ENCODE measurements around the gene NGFR. TPM values are rescaled to one million over a fixed set of nuclear protein-coding genes. Genes with fewer than 3 reads are reported as not detected.

The NGFR gene
- total RNA-seq, 1 donor from 2014 or later: 0.53 TPM

GRCh38 chr17:49480836-49481615 is 14.1 kb upstream of the NGFR start:
- DNase-seq (ENCODE audit: low read depth): no peak
- no peaks in the 10 kb centered on the region for H3K36me3 ChIP-seq (ENCODE audit: control insufficient read depth, insufficient read depth, low read length)
- H3K4me3 ChIP-seq (ENCODE audit: low read depth, low read length): no peak overlapping the region
- no peak for FAIRE-seq
- no peak for TF ChIP-seq CTCF (IDR thresholded peaks at IDR 0.05; ENCODE audit: insufficient read depth, low read length, severe bottlenecking)
- H3K27me3 ChIP-seq (ENCODE audit: control insufficient read depth, insufficient read depth, low read length): peaks cover 32% of the 10 kb centered on the region

- H3K27me3 ChIP-seq (ENCODE audit: control insufficient read depth, insufficient read depth, low read length): peaks cover 33% of the 10 kb centered on the region
- no peak overlapping the region for H3K4me3 ChIP-seq (ENCODE audit: low read depth, low read length)
- no peak for TF ChIP-seq CTCF (IDR thresholded peaks at IDR 0.05; ENCODE audit: insufficient read depth, low read length, severe bottlenecking)
- FAIRE-seq (peak; percentile 72), DNase-seq (ENCODE audit: low read depth) (peak; percentile 30)
- H3K36me3 ChIP-seq (ENCODE audit: control insufficient read depth, insufficient read depth, low read length): no peaks in the 10 kb centered on the region
These were observed 12.8 kb upstream of the NGFR start for GRCh38 chr17:49482144-49482817.

- DNase-seq (ENCODE audit: low read depth) (no peak), FAIRE-seq (no peak)
- no peaks in the 10 kb centered on the region for H3K36me3 ChIP-seq (ENCODE audit: control insufficient read depth, insufficient read depth, low read length)
- H3K4me3 ChIP-seq (ENCODE audit: low read depth, low read length): no peak overlapping the region
- peaks cover 30% of the 10 kb centered on the region for H3K27me3 ChIP-seq (ENCODE audit: control insufficient read depth, insufficient read depth, low read length)
- no peak for TF ChIP-seq CTCF (IDR thresholded peaks at IDR 0.05; ENCODE audit: insufficient read depth, low read length, severe bottlenecking)
These were observed 11.2 kb upstream of the NGFR start for GRCh38 chr17:49483599-49484509.

- TF ChIP-seq CTCF (IDR thresholded peaks at IDR 0.05; ENCODE audit: insufficient read depth, low read length, severe bottlenecking): no peak
- FAIRE-seq: no peak
- Histone ChIP-seq H3K36me3 (ENCODE audit: control insufficient read depth, insufficient read depth, low read length) (no peaks in the 10 kb centered on the region), H3K4me3 (ENCODE audit: low read depth, low read length) (no peak overlapping the region), H3K27me3 (ENCODE audit: control insufficient read depth, insufficient read depth, low read length) (peaks cover 26% of the 10 kb centered on the region)
- DNase-seq (ENCODE audit: low read depth): no peak
These were observed 10.5 kb upstream of the NGFR start for GRCh38 chr17:49484588-49484987.

GRCh38 chr17:49486012-49486641 is 9.0 kb upstream of the NGFR start:
- no peak for FAIRE-seq
- Histone ChIP-seq H3K27me3 (ENCODE audit: control insufficient read depth, insufficient read depth, low read length) (peaks cover 27% of the 10 kb centered on the region), H3K36me3 (ENCODE audit: control insufficient read depth, insufficient read depth, low read length) (no peaks in the 10 kb centered on the region), H3K4me3 (ENCODE audit: low read depth, low read length) (no peak overlapping the region)
- TF ChIP-seq CTCF (IDR thresholded peaks at IDR 0.05; ENCODE audit: insufficient read depth, low read length, severe bottlenecking): no peak
- DNase-seq (ENCODE audit: low read depth): no peak

All from bronchial epithelial cell (primary cell).